HEK293T (cell line): ENCODE data around the gene DDX3X.

Experiments
- SP1 ChIP-seq: fragments of 450-650 bp; IDR thresholded peaks from 2 replicates; pipeline ENCODE4 v1.6.1; 2017
- TARDBP ChIP-seq: fragments of 450-650 bp; IDR thresholded peaks from 2 replicates; pipeline ENCODE4 v1.6.1; 2016

- TF ChIP-seq TARDBP (no peak), SP1 (no peak)
Measured at GRCh38 chrX:41337140-41337539, 3.2 kb downstream of the DDX3X start.
